EH (cell line): ENCODE results near the gene UFSP1.

ENCODE experiments used
- DNase-seq: peaks from one replicate; pipeline ENCODE4 v3.0.0-alpha.2; 2015; ENCODE audit warnings: low read depth

The UFSP1 gene

DNA sequence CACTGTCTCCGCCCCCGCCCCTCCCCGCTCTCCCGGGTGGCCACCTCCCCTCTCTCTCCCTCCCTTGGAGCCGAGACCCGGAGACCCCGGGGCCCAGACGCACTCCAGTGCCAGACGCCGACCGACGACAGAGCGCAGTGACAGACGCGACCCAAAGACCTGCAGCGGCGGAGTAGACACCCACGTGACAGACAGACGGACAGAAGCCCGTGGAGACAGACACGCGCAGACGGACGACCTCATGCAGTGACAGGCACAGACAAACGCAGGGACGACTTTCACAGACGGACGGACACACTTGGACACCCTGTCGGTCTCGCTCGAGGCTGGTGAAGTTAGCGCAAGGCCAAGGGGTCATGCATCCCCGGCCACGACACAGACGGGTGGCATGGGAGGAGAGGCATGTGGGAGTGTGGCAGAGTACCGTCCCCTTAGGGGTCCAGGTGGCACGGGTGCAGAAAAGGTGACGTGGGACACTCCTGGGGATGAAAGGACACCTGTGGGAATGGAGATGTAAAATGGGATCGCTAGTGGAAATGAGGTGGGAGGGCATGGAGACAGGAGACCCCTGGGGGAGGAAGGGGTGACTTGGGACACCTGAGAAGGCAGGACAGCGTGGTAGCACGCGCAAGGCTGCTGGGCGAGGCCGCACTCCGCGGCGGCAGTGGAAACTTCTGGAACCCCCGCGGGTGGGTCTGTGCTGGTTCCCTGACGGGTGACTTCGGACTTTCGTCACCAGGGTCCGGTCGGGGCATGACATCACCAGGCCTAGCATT lies 6.6 kb upstream of the UFSP1 start:
- DNase-seq = no peak

- no peak for DNase-seq
These were observed 6.1 kb upstream of the UFSP1 start, which contains the start of gene ACHE for GRCh38 chr7:100895701-100895955. Gene ACHE (minus strand): TSS chr7:100895888. CDS start chr7:100894232, 1,656 bp downstream.

DNA sequence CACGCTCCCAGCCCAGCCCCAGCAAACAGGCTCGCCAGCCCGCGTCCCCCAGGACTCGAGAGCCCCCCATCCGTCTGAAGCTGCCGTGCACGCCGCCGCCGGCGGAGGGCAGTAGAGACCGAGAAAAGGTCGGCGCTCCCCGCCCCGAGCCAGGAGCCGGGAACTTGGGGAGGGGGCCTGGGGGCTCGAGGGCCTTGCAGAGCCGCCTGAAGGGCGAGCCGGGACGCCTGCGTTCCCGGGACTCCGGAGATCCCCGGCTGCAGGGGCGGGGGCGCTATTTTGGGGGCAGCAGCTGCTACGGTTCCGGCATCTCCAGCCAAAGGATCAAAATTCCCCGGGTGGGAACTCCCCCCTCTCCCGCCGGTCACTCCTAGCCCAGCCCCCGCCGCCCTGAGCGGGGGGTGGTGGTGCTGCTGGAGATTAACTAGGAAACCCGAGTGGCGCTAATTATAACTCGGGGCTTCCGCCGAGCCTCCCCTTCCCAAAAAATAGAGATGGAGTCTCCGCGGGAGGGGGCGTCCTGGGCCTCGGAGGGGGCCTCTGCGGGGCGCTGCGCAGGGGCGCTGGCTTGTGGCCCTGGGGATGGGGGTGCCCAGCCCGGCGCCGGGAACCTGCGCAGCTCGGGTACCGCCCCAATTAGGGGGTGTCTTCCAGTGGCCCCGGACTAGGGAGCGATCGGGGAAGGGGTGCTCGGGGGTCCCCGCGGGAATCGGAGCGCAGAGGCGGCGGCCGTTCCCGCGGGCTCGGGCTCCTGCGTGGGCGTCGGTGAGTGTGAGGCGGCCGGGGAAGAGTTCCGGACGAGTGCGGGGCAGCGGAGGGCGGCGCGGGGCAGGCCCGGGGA lies 5.6 kb upstream of the UFSP1 start:
- DNase-seq = peak; percentile 18

DNA sequence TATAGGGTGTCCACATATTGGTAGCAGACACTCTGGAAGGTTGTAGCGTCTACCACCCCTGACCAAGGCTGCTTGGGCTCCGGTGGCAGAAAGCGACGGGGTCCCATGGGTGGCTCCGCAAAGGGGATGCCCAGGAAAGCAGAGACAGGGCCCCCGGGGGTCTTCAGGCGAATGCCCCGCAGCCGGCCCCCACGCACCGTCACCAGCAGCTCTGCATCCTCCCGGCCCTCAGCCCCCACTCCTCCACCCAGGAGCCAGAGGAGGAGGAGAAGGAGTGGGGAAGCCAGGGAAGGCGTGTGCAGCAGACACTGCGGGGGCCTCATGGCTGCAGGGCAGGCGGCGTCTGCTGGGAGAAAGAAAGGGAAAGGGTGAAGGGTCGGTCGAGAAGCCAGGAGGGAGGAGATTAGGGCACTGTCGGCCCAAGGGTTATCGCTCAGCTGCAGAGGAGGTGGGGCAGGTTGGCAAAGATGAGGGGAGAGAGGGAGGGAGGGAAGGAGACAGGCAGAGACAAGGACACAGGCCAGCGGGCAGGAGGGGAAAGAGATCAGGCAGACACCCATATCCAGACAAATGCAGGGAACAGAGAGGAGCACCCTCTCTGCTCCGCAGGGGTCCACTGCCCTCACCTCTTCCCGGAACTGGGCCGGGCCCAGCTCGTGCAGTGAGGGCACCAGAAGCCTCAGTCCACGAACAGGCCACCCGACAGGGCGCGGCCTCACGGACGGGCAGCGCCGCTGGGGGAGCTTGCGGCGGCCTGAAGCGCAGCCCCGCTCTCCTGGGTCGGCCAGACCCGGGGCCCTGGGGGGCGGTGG lies 4.6 kb upstream of the UFSP1 start:
- DNase-seq = no peak

DNA sequence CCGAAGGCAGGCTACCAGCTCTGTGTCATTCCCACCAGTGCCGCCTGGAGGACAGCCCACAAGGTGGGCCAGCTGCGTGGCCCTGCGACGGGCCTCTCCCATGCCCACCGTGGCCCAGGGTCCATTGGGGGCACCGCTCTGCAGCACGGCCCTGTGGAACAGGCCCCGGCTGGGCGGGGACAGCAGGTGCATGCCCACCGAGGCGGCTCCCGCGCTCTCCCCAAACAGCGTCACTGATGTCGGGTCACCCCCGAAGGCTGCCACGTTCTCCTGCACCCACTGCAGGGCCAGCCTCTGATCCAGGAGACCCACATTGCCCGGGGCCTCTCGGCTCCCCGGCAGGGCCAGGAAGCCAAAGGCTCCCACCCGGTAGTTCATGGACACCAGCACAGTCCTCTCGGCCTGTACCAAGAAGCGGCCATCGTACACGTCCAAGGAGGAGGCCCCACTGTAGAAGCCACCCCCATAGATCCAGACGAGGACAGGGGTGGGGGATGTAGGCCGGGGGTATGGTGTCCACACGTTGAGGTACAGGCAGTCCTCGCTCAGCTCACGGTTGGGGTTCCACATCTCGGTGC lies 3.9 kb upstream of the UFSP1 start:
- no peak for DNase-seq

- DNase-seq = no peak
These were observed 3.1 kb upstream of the UFSP1 start for GRCh38 chr7:100892364-100893317.

DNA sequence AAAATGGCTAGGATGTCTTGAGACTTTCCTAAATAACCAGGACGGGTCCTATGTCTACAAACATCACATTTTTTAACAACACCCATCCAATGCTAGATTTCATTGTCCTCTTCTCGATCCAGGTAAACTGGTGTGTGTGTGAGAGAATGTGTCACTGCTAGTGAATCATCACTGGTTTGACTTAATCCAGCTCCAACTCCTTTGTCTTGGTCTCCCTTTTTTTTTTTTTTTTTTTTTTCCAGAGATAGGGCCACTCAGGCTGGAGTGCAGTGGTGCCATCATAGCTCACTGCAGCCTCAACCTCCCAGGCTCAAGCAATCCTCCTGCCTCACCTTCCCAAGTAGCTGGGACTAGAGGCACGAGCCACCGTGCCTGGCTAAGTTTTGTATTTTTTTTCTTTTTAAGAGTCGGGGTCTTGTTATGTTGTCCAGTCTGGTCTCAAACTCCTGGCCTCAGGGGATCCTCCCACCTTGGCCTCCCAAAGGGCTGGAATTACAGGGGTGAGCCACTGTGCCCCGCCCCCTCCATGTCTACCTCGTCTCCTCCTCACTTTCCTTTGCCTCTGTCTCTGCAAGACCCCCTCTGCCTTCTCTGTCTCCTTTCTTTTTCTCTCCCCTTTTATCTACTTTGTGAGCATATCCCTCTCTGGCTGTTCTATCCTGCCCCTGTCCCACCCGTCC lies 2.2 kb upstream of the UFSP1 start:
- peak; percentile 29 for DNase-seq

DNA sequence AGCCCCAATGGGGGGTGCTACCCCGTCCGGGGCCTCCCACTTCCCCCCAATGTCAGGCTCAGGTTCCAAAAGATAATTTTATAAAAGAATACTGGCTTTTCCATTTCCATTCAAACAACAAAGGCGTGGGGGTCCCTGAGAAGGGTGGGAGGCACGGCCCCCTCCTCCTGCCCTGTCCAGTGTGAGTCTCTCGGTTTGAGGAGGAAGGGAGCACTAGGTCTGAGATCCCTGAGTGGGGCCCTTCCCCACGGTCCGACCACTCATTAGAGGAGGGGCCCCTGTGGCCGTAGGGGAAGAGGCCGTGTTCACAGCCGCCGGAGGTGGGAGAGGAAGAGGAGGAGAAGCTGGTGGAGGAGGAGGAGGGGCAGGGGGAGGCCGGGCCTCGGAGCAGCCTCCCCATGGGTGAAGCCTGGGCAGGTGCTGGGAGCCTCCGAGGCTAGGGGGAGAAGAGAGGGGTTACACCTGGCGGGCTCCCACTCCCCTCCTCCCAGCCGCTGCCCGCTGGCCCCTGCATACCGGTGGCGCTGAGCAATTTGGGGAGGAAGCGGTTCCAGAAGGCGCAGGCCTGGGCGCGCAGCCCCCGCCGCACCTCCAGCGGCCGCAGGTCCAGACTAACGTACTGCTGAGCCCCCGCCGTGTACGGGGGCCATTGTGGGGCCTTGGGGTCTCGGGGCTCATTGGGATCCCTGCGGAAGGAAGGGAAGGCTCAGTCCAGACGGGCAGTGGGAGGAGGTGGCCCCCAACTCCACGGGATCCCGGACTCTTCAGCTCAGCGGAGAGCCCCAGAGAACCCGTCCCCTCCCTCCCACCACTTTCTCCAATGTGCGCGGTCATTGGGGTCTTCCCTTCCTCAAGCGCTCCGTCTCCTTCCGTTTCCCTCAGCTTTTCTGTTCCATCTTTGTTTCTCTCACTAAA lies 1.4 kb upstream of the UFSP1 start:
- no peak for DNase-seq

GRCh38 chr7:100888291-100888987 lies 1.1 kb downstream of the UFSP1 start:
- no peak for DNase-seq

DNA sequence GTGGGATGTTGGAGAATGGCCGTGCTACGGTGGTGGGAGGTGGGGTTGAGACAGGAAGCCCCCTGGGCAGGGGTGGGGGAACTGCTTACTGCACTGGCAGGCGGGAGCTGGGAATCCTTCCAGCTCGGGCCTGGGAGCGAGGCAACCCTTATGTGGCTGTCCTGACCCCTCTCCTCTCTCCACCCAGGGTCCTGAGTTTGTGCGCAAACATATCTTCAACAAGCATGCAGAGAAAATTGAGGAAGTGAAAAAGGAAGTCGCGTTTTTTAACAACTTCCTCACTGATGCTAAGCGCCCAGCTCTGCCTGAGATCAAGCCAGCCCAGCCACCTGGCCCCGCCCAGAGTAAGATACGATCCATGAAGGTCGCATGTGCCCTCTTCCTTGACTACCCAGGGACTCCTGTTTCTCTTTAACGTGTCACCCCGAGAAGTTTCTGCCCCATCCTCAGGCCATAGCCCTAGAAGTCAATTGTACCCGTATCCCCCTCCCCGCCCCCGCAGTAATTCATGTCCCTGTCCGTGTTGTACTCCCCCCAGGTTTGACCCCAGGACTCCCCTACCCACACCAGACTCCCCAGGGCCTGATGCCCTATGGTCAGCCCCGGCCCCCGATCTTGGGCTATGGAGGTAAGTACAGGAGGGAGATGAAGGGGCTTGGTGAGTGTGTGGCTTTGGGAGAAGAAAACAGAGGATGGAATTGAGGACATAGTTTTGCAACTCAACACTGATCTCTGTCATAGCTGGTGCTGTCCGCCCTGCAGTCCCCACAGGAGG lies 1.8 kb downstream of the UFSP1 start:
- no peak for DNase-seq

GRCh38 chr7:100886936-100887515 lies 2.5 kb downstream of the UFSP1 start:
- no peak for DNase-seq

GRCh38 chr7:100886142-100886935 lies 3.2 kb downstream of the UFSP1 start:
- no peak for DNase-seq

GRCh38 chr7:100885440-100886141 lies 3.9 kb downstream of the UFSP1 start:
- DNase-seq = no peak

- no peak for DNase-seq
These were observed 4.6 kb downstream of the UFSP1 start for GRCh38 chr7:100884736-100885439.

DNA sequence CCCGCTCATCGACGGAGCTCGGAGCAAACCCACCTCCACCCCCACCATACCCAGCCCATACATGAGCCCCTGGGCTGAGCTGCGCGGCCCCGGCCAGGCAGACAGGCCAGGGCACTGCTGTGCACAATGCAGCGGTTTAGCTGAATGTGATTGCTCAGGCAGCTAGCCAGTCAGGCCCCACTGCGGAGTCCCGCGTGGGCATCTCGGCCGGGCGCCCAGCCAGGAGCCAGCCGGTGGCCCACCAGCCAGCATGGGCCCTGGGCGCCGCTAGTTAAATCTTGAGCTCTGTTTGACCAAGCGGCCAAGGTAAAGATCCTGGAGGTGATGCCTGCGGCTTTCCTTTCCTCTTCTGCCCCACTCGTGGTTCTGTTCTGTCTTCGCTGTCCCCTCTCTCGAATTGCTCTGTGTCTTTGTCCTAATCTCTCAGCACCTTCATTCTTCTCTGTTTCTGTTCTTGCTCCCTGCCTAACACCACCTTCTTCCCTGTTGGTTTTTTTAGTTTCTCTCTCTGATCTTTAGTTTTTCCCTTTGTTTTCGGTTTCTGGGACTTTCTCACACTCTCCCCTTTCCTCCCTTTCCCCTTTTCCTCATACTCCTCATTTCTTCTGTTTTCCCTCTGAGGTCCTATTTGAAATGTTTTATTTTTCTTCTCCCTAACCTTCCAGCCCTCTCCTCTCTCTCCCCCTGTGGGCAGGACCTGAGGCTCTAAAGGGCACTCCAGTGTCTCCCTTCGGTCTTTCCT lies 6.6 kb downstream of the UFSP1 start:
- DNase-seq = no peak
